Measurements from ENCODE around the gene LRIG1.

DNA sequence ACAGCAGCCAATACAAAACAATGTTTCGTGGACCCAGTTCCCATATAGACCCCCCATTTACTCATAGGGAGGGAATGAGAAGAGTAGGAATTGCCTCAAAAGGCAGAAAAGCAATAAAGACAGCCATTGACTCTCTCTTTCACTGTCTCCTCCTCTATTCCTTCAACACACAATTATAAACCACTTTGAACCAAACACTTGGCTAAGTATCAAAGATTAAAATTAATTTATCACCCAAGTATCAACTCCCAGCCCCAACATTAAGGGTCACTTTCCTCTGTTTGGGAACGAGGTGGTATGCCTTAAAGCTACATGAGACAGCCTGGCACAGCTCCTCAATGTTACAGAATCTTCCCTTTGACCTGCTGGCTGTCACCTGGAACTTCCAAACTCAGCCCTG is 16.4 kb upstream of the LRIG1 start:
- TF ChIP-seq, protein P1, sequence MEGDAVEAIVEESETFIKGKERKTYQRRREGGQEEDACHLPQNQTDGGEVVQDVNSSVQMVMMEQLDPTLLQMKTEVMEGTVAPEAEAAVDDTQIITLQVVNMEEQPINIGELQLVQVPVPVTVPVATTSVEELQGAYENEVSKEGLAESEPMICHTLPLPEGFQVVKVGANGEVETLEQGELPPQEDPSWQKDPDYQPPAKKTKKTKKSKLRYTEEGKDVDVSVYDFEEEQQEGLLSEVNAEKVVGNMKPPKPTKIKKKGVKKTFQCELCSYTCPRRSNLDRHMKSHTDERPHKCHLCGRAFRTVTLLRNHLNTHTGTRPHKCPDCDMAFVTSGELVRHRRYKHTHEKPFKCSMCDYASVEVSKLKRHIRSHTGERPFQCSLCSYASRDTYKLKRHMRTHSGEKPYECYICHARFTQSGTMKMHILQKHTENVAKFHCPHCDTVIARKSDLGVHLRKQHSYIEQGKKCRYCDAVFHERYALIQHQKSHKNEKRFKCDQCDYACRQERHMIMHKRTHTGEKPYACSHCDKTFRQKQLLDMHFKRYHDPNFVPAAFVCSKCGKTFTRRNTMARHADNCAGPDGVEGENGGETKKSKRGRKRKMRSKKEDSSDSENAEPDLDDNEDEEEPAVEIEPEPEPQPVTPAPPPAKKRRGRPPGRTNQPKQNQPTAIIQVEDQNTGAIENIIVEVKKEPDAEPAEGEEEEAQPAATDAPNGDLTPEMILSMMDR (IDR thresholded peaks at IDR 0.05; ENCODE audit: low read depth, low read length, poor library complexity, severe bottlenecking), result no peak
- TF ChIP-seq EZH2phosphoT487 (IDR thresholded peaks at IDR 0.05; ENCODE audit: borderline replicate concordance, low read length), result no peak
